Kidney (tissue), 14 donors: Measurements from ENCODE around the gene RABL2B. TPM values are rescaled to one million over a fixed set of nuclear protein-coding genes. Genes with fewer than 3 reads are reported as not detected.
"Not testable (repeated sequence)": the region's sequence is repeated elsewhere in the genome, so short reads cannot be mapped to it uniquely, and the experiment has no call there.

Source experiments
- DNase-seq, 5 donors: peaks; one replicate each; pipeline ENCODE4 v3.0.0-alpha.2; 2013 to 2020
- FAIRE-seq: peaks from 2 replicates; lab custom pipeline; 2012; peaks lifted over from hg19 to GRCh38; lab: Jason Lieb, UNC
- H3K27ac ChIP-seq, 2 donors: one replicate each; pipeline ENCODE4 v1.7.0; 2013; ENCODE audit warnings: low read depth in 2 of 2, low read length in 2 of 2, inconsistent platforms in 1 of 2
- H3K27me3 ChIP-seq: one replicate; pipeline ENCODE4 v1.7.1; 2013; ENCODE audit warnings: low read length, inconsistent platforms; ENCODE audit not compliant: control insufficient read depth, insufficient read depth
- H3K36me3 ChIP-seq, 3 donors: one replicate each; pipeline versions ENCODE4 v1.7.0 to v1.7.1; 2013; ENCODE audit warnings: low read length in 3 of 3, control low read depth in 1 of 3, inconsistent platforms in 1 of 3; ENCODE audit not compliant: insufficient read depth in 3 of 3, control insufficient read depth in 2 of 3
- H3K4me1 ChIP-seq, 3 donors: one replicate each; pipeline versions ENCODE4 v1.7.0 to v1.7.1; 2013; ENCODE audit warnings: low read length in 3 of 3, inconsistent platforms in 1 of 3, low read depth in 1 of 3; ENCODE audit not compliant: control insufficient read depth in 2 of 3, insufficient read depth in 2 of 3
- H3K4me3 ChIP-seq, 3 donors: one replicate each; pipeline versions ENCODE4 v1.7.0 to v1.8.1; 2013; ENCODE audit warnings: low read length in 3 of 3, control low read depth in 1 of 3, inconsistent platforms in 1 of 3
- H3K9ac ChIP-seq, 3 donors: one replicate each; pipeline versions ENCODE4 v1.7.0 to v1.7.1; 2013; ENCODE audit warnings: low read length in 3 of 3, control low read depth in 1 of 3, inconsistent platforms in 1 of 3
- H3K9me3 ChIP-seq, 3 donors: one replicate each; pipeline versions ENCODE4 v1.7.0 to v1.7.1; 2013; ENCODE audit warnings: low read length in 3 of 3, control low read depth in 1 of 3, inconsistent platforms in 1 of 3; ENCODE audit not compliant: control insufficient read depth in 2 of 3, insufficient read depth in 1 of 3
- CTCF ChIP-seq: IDR thresholded peaks from 3 replicates; pipeline ENCODE4 v1.5.1; 2012; ENCODE audit warnings: mild to moderate bottlenecking, moderate library complexity, borderline replicate concordance; ENCODE audit not compliant: insufficient read depth; ENCODE audit errors: extremely low read depth
- intact Hi-C: fragments of 100-400 bp; cut with DNase I; formaldehyde crosslinking; loops from one replicate; pipeline ENCODE4 v1.11.1; 2022
- polyA plus RNA-seq: library from polyadenylated mRNA; stranded (reverse); fragments of 350-450 nt; fragmentation: Illumina TruSeq; extraction: RNeasy Lipid Tissue Mini Kit (QIAGEN cat#74804); gene quantifications from one replicate; pipeline ENCODE4 v1.2.3, GENCODE V29; 2014; ENCODE audit warnings: low read depth, low replicate concordance; ENCODE audit not compliant: insufficient read depth
- total RNA-seq: library from RNA; stranded (reverse); fragmentation: NEBNext Ultra II Directional; extraction: Animal tissue kit (Norgen Biotek cat#: 25700); gene quantifications from one replicate; pipeline ENCODE4 v1.2.1, GENCODE V29; 2021
- donor health status: control.
- donor health status: control.
- donor health status: control.
- donor health status: control.
- donor health status: control.
- donor health status: DM: yes; HTN: yes; CAD: no.
- donor health status: Normal renal cell carcinoma (clear cell type).

RABL2B gene
- total and polyA plus RNA-seq, 2 donors from 2014 or later = 26.2 to 43.5 TPM

GRCh38 chr22:50749302-50750074 is 33.9 kb downstream of the RABL2B start:
- H3K9me3 ChIP-seq, H3K4me3 ChIP-seq, FAIRE-seq, H3K4me1 ChIP-seq, DNase-seq, H3K36me3 ChIP-seq, H3K27ac ChIP-seq, H3K9ac ChIP-seq, H3K27me3 ChIP-seq, intact Hi-C loops: not testable (repeated sequence)

GRCh38 chr22:50748630-50749029 is 34.8 kb downstream of the RABL2B start:
- DNase-seq, H3K27me3 ChIP-seq, H3K9ac ChIP-seq, H3K4me3 ChIP-seq, H3K9me3 ChIP-seq, FAIRE-seq, H3K36me3 ChIP-seq, H3K4me1 ChIP-seq, H3K27ac ChIP-seq, intact Hi-C loops: not testable (repeated sequence)

GRCh38 chr22:50747521-50747920 is 35.9 kb downstream of the RABL2B start:
- H3K9ac ChIP-seq, FAIRE-seq, H3K4me1 ChIP-seq, H3K4me3 ChIP-seq, intact Hi-C loops, DNase-seq, H3K27ac ChIP-seq, H3K27me3 ChIP-seq, H3K36me3 ChIP-seq, H3K9me3 ChIP-seq: not testable (repeated sequence)

- H3K4me1 ChIP-seq, H3K27ac ChIP-seq, H3K4me3 ChIP-seq, H3K9me3 ChIP-seq, intact Hi-C loops, H3K9ac ChIP-seq, H3K27me3 ChIP-seq, FAIRE-seq, H3K36me3 ChIP-seq: not testable (repeated sequence)
- peak in 2 of 5 donors; percentile 7 to 26 for DNase-seq
Measured at GRCh38 chr22:50744424-50744823, 39.0 kb downstream of the RABL2B start.

GRCh38 chr22:50740714-50741113 is 42.7 kb downstream of the RABL2B start:
- FAIRE-seq, H3K9ac ChIP-seq, H3K4me3 ChIP-seq, DNase-seq, H3K9me3 ChIP-seq, H3K4me1 ChIP-seq, H3K27me3 ChIP-seq, intact Hi-C loops, H3K27ac ChIP-seq, H3K36me3 ChIP-seq: not testable (repeated sequence)

GRCh38 chr22:50739894-50740293 is 43.5 kb downstream of the RABL2B start:
- no peak overlapping the region for H3K4me3 ChIP-seq
- peak in 2 of 5 donors; percentile 20 to 38 for DNase-seq
- FAIRE-seq = no peak
- TF ChIP-seq CTCF = no peak
- no peaks in the 10 kb centered on the region for H3K27me3 ChIP-seq
- no peaks in the 10 kb centered on the region for H3K4me1 ChIP-seq
- no peaks in the 10 kb centered on the region for H3K36me3 ChIP-seq
- intact Hi-C loops = no loop called here
- H3K27ac ChIP-seq = no peak overlapping the region
- no peak overlapping the region for H3K9ac ChIP-seq
- no peaks in the 10 kb centered on the region for H3K9me3 ChIP-seq
